ENCODE data around the gene SIRT7. TPM values are rescaled to one million over a fixed set of nuclear protein-coding genes. Genes with fewer than 3 reads are reported as not detected.

Gene SIRT7
- total and polyA plus RNA-seq, 8 donors = 11.6 to 37.9 (median 13.2) TPM

DNA sequence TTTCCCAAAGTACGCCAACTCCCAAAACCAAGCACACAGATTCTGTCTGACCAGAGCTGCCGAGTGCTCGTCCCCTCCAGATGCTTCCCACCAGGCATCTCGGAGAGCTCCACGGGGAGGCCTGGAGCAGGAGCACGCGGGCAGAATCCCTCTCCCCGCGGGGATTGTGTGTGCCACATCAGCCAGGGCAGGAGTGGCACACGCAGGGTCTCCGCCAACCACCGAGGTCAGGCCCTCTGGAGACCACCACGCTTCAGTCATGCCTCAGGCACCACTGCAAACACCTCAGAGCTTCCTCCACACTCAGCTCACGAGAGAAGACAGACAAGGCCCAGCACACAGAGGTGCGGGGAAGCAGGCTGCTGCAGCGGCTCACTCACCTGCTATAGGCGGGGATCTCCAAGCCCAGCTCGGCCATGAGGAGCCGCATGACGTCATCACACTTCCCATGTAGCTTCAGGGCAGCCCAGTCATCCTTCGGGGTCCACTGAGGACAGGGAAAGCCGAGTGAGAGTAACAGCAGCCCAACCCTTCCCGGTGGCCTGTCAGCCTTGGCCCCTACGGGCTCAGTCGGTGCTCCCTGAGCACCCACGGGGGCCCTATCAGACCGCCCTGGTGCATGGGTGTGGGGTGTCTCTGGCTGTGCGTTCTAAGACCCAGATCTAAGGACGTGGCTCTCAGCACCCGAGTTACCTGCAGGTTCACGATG is 4.4 kb downstream of the SIRT7 start:
- intact Hi-C loops (cut with DNase I) = no loop called here
- no peak for DNase-seq
- Histone ChIP-seq H3K36me3 (peaks cover 0 to 52% of the 10 kb centered on the region in 2 donors), H3K27me3 (no peaks in the 10 kb centered on the region), H3K4me1 (peaks cover 24 to 61% of the 10 kb centered on the region in 2 donors), H3K4me3 (no peak overlapping the region), H3K9me3 (no peaks in the 10 kb centered on the region), H3K27ac (no peak overlapping the region)
- ATAC-seq = no peak
- TF ChIP-seq CTCF (IDR thresholded peaks at IDR 0.05) = no peak

DNA sequence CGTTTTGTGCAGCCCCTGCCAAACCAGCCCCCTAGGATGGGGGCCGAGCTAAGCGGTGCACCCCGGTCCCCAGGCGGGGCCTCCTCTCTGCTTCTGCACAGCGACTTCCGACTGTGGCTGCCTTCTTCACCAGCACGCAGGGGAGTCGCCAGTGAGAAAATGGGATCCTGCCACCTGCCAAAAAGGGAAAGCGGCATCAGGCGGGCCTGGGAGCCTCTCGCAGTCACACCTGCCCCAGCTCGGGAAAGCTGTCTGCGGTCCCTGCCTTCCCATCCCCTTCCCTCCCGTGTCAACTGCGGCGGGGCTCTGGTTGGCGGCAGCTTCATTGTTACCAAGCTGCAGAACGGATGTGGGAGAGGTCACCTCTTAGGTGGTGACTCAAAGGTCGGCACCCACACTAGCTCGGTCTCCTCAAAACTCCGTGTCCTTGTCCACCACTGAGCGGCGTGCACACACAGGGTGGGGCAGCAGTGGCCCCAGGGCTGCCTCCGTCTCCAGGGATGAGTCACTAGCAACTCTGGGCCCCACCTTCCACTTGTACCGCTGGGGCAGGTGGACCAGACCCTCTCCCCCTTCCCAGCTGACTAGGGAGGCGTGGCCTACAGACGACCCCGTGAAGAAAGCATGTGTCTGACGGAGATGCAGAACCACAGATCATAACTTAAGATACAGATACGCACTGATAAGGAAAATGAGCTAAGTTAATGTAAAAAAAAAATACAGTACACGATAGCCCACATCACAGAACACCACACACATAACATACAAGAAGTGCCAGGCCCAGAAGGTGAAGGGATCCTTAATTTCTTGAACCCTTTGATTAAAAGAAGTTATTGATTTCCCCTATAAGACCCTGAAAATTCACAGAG is 5.3 kb downstream of the SIRT7 start:
- peaks cover 20 to 55% of the 10 kb centered on the region in 2 donors for H3K4me1 ChIP-seq
- DNase-seq (no peak), ATAC-seq (no peak)
- H3K36me3 ChIP-seq = peaks cover 0 to 61% of the 10 kb centered on the region in 2 donors
- no peak overlapping the region for H3K27ac ChIP-seq
- H3K27me3 ChIP-seq = no peaks in the 10 kb centered on the region
- no peaks in the 10 kb centered on the region for H3K9me3 ChIP-seq
- TF ChIP-seq CTCF (IDR thresholded peaks at IDR 0.05) = no peak
- intact Hi-C loops (cut with DNase I) = no loop called here
- H3K4me3 ChIP-seq = no peak overlapping the region

DNA sequence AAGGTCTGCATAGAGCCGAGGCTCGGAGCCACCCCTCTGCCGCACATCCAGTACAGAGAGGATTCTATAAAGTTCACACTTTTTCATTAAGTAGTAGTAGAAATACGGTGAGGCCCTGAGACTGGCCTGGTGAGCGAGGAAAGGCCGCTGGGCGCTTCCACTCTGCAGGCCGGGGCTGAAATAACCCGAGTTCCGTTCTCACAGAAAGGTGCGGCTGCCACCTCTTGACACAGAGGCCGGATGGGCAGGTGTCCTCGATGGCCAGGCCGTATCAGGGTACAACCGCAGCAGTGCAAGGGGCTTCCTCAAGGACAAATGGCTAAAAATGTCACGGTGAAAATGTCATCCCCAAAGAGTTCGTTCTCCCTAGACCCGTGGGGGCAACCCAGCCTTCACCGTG is 6.0 kb downstream of the SIRT7 start:
- no peak overlapping the region for H3K4me3 ChIP-seq
- H3K27me3 ChIP-seq = no peaks in the 10 kb centered on the region
- no peak for ATAC-seq
- peak overlapping the region in 1 of 2 donors; percentile 48 for H3K27ac ChIP-seq
- DNase-seq = no peak
- H3K4me1 ChIP-seq = peaks cover 18 to 49% of the 10 kb centered on the region in 2 donors
- no peak for TF ChIP-seq CTCF (IDR thresholded peaks at IDR 0.05)
- intact Hi-C loops (cut with DNase I) = no loop called here
- peaks cover 0 to 68% of the 10 kb centered on the region in 2 donors for H3K36me3 ChIP-seq
- no peaks in the 10 kb centered on the region for H3K9me3 ChIP-seq

DNA sequence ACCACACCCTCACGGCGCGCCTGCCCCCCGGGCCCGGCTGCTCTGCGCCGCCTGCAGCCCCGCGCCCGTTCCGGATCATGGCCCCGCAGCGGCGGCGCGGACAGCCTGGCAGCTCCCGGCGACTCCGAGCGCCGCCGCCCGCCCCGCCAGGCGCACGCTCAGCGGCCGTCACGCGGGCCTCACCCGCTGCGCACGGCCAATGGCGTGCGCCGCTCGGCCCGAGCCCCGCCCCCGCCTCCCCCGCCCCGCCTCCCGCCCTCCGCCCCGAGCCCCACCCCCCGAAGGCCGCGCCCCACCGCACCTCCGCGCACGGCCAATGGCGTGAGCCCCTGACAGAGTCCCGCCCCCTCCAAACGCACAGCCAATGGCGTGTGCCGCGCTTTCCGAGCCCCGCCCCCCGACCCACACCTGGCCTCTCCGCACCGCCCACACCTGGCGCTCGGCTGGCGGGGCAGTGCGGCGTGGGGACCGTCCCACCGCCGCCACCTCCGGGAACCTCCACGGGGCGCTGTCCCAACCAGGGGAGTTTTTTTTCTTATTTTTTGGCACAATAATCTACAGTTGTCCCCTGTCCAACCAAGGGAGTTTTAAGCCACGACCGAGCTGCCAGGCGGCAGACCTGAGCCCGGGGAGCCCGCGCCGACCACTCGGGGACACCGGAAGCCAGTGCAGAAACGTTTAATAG is 6.6 kb downstream of the SIRT7 start, which contains the start of gene PCYT2:
TSS of gene PCYT2 (minus strand) at position 123 of the 685 bp plus-strand sequence. CDS start at position 79, 44 bp downstream.
- ATAC-seq = peak; percentile 97
- peaks cover 12 to 43% of the 10 kb centered on the region in 2 donors for H3K4me1 ChIP-seq
- peak; percentile 76 to 93 (median 93) for DNase-seq
- H3K27me3 ChIP-seq = no peaks in the 10 kb centered on the region
- peaks cover 0 to 73% of the 10 kb centered on the region in 2 donors for H3K36me3 ChIP-seq
- H3K4me3 ChIP-seq = peak within 1 kb of the TSS; percentile 73 to 81
- TF ChIP-seq CTCF (IDR thresholded peaks at IDR 0.05) = no peak
- intact Hi-C loops (cut with DNase I) = no loop called here
- no peaks in the 10 kb centered on the region for H3K9me3 ChIP-seq
- H3K27ac ChIP-seq = peak within 1 kb of the TSS in 1 of 2 donors; percentile 53

Data from left lung (tissue), 10 donors.